GM18951 (cell line): Measurements from ENCODE around the gene MRPL51.

ENCODE experiments used
- POLR2A ChIP-seq: IDR thresholded peaks from 4 replicates; pipeline ENCODE4 v1.6.1; 2011; ENCODE audit warnings: mild to moderate bottlenecking; ENCODE audit not compliant: insufficient read length, insufficient read depth; ENCODE audit errors: extremely low read depth
- in situ Hi-C: fragments of 300-500 bp; cut with MboI; formaldehyde crosslinking; loops from one replicate; pipeline ENCODE4 v1.12.0; 2022; ENCODE audit warnings: low sequenced_read_pairs, mixed read lengths, inconsistent platforms; ENCODE audit not compliant: unreplicated experiment

Gene MRPL51

GRCh38 chr12:6465467-6466183 is 27.4 kb downstream of the MRPL51 start:
- in situ Hi-C loops = no loop called here
- TF ChIP-seq POLR2A = no peak

- in situ Hi-C loops = no loop called here
- no peak for TF ChIP-seq POLR2A
Observed at GRCh38 chr12:6464531-6464930, 28.5 kb downstream of the MRPL51 start.

- no peak for TF ChIP-seq POLR2A
- in situ Hi-C loops = no loop called here
Observed at GRCh38 chr12:6463858-6464257, 29.2 kb downstream of the MRPL51 start.

- in situ Hi-C loops = no loop called here
- TF ChIP-seq POLR2A = no peak
Observed at GRCh38 chr12:6463216-6463615, 29.8 kb downstream of the MRPL51 start.

- in situ Hi-C loops = no loop called here
- peak; percentile 18 for TF ChIP-seq POLR2A
Observed at GRCh38 chr12:6462234-6462995, 30.6 kb downstream of the MRPL51 start.

- in situ Hi-C loops = no loop called here
- TF ChIP-seq POLR2A = peak; percentile 60
Observed at GRCh38 chr12:6461401-6462233, 31.4 kb downstream of the MRPL51 start.

GRCh38 chr12:6460751-6461371 is 32.2 kb downstream of the MRPL51 start:
- TF ChIP-seq POLR2A = no peak
- in situ Hi-C loops = no loop called here

GRCh38 chr12:6459004-6459337 is 34.1 kb downstream of the MRPL51 start:
- in situ Hi-C loops = no loop called here
- TF ChIP-seq POLR2A = no peak

- no peak for TF ChIP-seq POLR2A
- in situ Hi-C loops = no loop called here
Observed at GRCh38 chr12:6458281-6459003, 34.6 kb downstream of the MRPL51 start.

GRCh38 chr12:6457220-6457945 is 35.7 kb downstream of the MRPL51 start:
- in situ Hi-C loops = no loop called here
- no peak for TF ChIP-seq POLR2A

- in situ Hi-C loops = no loop called here
- peak; percentile 50 for TF ChIP-seq POLR2A
Observed at GRCh38 chr12:6452944-6453630, 40.0 kb downstream of the MRPL51 start.
